HG02588 (cell line): Measurements from ENCODE around the gene GADL1.

ENCODE experiments used
- ATAC-seq: cut with Tn5 transposase; IDR thresholded peaks from one replicate; pipeline ENCODE4 v1.9.1; 2021; ENCODE audit warnings: mild to moderate bottlenecking, moderate library complexity; ENCODE audit not compliant: unreplicated experiment

Gene GADL1

GRCh38 chr3:30700702-30701321 lies 193.6 kb downstream of the GADL1 start:
- ATAC-seq, result no peak

- ATAC-seq, result no peak
Observed at GRCh38 chr3:30699927-30700326, 194.5 kb downstream of the GADL1 start.

- no peak for ATAC-seq
Observed at GRCh38 chr3:30698549-30698948, 195.9 kb downstream of the GADL1 start.

- ATAC-seq, result no peak
Observed at GRCh38 chr3:30696896-30697295, 197.6 kb downstream of the GADL1 start.

- ATAC-seq, result no peak
Observed at GRCh38 chr3:30696403-30696819, 198.1 kb downstream of the GADL1 start.

GRCh38 chr3:30695302-30696061 lies 199.0 kb downstream of the GADL1 start:
- no peak for ATAC-seq

- ATAC-seq, result no peak
Observed at GRCh38 chr3:30694668-30695067, 199.8 kb downstream of the GADL1 start.

- no peak for ATAC-seq
Observed at GRCh38 chr3:30694148-30694547, 200.3 kb downstream of the GADL1 start.

- peak; percentile 85 for ATAC-seq
Observed at GRCh38 chr3:30693470-30694120, 200.9 kb downstream of the GADL1 start.

GRCh38 chr3:30692498-30693130 lies 201.8 kb downstream of the GADL1 start:
- no peak for ATAC-seq

GRCh38 chr3:30691944-30692343 lies 202.5 kb downstream of the GADL1 start:
- no peak for ATAC-seq

GRCh38 chr3:30691249-30691880 lies 203.1 kb downstream of the GADL1 start:
- no peak for ATAC-seq

GRCh38 chr3:30690199-30690598 lies 204.3 kb downstream of the GADL1 start:
- no peak for ATAC-seq

- no peak for ATAC-seq
Observed at GRCh38 chr3:30688776-30689641, 205.5 kb downstream of the GADL1 start.

- no peak for ATAC-seq
Observed at GRCh38 chr3:30687930-30688570, 206.4 kb downstream of the GADL1 start.

- no peak for ATAC-seq
Observed at GRCh38 chr3:30686799-30687198, 207.7 kb downstream of the GADL1 start.

GRCh38 chr3:30686176-30686575 lies 208.3 kb downstream of the GADL1 start:
- ATAC-seq, result no peak

- no peak for ATAC-seq
Observed at GRCh38 chr3:30685267-30685667, 209.2 kb downstream of the GADL1 start.

GRCh38 chr3:30684356-30684755 lies 210.1 kb downstream of the GADL1 start:
- ATAC-seq, result no peak

GRCh38 chr3:30683769-30684168 lies 210.7 kb downstream of the GADL1 start:
- no peak for ATAC-seq
